ENCODE results near the gene UQCRH.
"Not testable (repeated sequence)": the region's sequence is repeated elsewhere in the genome, so short reads cannot be mapped to it uniquely, and the experiment has no call there.

GRCh38 chr1:46365796-46366195, 62.3 kb downstream of the UQCRH start:
- TF ChIP-seq, protein P1, sequence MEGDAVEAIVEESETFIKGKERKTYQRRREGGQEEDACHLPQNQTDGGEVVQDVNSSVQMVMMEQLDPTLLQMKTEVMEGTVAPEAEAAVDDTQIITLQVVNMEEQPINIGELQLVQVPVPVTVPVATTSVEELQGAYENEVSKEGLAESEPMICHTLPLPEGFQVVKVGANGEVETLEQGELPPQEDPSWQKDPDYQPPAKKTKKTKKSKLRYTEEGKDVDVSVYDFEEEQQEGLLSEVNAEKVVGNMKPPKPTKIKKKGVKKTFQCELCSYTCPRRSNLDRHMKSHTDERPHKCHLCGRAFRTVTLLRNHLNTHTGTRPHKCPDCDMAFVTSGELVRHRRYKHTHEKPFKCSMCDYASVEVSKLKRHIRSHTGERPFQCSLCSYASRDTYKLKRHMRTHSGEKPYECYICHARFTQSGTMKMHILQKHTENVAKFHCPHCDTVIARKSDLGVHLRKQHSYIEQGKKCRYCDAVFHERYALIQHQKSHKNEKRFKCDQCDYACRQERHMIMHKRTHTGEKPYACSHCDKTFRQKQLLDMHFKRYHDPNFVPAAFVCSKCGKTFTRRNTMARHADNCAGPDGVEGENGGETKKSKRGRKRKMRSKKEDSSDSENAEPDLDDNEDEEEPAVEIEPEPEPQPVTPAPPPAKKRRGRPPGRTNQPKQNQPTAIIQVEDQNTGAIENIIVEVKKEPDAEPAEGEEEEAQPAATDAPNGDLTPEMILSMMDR (IDR thresholded peaks at IDR 0.05; ENCODE audit: low read length), result not testable (repeated sequence)
- not testable (repeated sequence) for TF ChIP-seq EZH2 (IDR thresholded peaks at IDR 0.05; ENCODE audit: borderline replicate concordance, low read length)
